ENCODE results near the gene POLRMT.

DNA sequence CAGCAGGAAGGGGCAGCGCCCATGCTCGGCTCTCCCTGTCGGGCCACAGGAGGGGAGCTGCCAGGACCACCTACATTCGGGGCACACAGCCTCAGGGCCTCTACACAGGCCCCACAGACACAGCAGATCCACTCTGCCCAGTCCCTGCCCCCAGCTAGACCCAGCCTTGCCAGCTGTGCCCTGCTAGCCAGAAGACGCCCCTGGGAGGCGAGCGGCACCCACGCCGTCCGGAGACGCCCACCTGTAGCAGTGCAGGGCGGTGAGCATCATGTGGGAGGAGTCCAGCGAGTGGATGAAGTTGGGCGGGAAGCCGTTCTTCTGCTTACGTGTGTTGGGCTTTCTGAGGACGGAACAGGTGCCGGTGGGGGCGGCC, 15.1 kb downstream of the POLRMT start:
- TF ChIP-seq EZH2phosphoT487 (IDR thresholded peaks at IDR 0.05) (no peak), EZH2 (IDR thresholded peaks at IDR 0.05) (no peak)
- TF ChIP-seq, protein P1, sequence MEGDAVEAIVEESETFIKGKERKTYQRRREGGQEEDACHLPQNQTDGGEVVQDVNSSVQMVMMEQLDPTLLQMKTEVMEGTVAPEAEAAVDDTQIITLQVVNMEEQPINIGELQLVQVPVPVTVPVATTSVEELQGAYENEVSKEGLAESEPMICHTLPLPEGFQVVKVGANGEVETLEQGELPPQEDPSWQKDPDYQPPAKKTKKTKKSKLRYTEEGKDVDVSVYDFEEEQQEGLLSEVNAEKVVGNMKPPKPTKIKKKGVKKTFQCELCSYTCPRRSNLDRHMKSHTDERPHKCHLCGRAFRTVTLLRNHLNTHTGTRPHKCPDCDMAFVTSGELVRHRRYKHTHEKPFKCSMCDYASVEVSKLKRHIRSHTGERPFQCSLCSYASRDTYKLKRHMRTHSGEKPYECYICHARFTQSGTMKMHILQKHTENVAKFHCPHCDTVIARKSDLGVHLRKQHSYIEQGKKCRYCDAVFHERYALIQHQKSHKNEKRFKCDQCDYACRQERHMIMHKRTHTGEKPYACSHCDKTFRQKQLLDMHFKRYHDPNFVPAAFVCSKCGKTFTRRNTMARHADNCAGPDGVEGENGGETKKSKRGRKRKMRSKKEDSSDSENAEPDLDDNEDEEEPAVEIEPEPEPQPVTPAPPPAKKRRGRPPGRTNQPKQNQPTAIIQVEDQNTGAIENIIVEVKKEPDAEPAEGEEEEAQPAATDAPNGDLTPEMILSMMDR (IDR thresholded peaks at IDR 0.05): no peak

All from neural progenitor cell (in vitro differentiated cells).